ENCODE data around the gene DGCR6L.
A peak's percentile ranks its signal among the peaks of the same experiment; 100 is the strongest.
"Not testable (repeated sequence)": the region's sequence is repeated elsewhere in the genome, so short reads cannot be mapped to it uniquely, and the experiment has no call there.

The DGCR6L gene

DNA sequence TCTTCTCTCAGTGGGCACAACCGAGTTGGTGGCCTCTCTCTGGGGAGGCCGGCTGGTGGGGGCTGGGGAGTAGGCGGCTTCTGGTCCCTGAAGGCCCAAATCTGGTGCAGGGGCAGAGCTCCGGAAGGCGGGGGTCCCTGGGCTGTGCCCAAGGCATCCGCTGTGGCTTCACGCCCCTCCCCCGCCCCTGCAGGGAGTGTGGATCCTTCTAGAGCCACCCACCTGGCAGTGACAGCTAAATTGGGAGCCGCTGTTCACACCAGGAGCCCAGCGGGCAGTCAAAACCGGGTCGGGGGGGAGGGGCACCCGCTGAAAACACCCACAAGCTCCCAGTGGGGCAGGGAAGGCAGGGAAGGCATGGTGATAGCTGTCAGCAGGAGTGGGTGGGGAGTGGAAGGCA is 47.2 kb downstream of the DGCR6L start:
- DNase-seq = no peak
- TF ChIP-seq POLR2A (IDR thresholded peaks at IDR 0.05; ENCODE audit: low read length) (no peak), GATA1 (IDR thresholded peaks at IDR 0.05; ENCODE audit: low read depth, low read length) (no peak)

- DNase-seq = no peak
- TF ChIP-seq POLR2A (IDR thresholded peaks at IDR 0.05; ENCODE audit: low read length) = no peak
- TF ChIP-seq GATA1 (IDR thresholded peaks at IDR 0.05; ENCODE audit: low read depth, low read length) = no peak
Observed at GRCh38 chr22:20272174-20272573, 47.7 kb downstream of the DGCR6L start.

GRCh38 chr22:20271114-20271994 is 48.5 kb downstream of the DGCR6L start:
- no peak for TF ChIP-seq GATA1 (IDR thresholded peaks at IDR 0.05; ENCODE audit: low read depth, low read length)
- no peak for TF ChIP-seq POLR2A (IDR thresholded peaks at IDR 0.05; ENCODE audit: low read length)
- no peak for DNase-seq

GRCh38 chr22:20270190-20271113 is 49.4 kb downstream of the DGCR6L start:
- not testable (repeated sequence) for DNase-seq

DNA sequence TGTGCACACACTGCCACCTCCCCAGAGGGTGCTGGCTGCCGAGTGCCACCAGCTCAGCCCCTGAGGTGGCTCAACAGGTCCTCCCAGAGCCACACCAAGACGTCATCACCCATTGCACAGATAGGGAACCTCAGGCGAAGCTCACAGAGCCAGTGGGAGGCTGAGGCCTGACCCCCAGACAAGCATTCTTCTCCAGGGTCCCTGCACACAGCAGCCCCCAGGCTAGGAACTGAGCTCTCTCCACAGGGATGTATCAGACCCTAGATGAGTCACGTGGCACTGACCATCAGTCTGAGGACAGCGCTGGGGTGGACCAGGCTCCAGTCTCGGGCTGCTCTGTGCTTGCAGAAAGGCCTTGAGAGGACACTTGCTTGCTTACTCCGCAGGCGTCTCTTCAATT is 50.2 kb downstream of the DGCR6L start:
- DNase-seq = not testable (repeated sequence)

- DNase-seq = not testable (repeated sequence)
Observed at GRCh38 chr22:20269201-20269600, 50.7 kb downstream of the DGCR6L start.

- TF ChIP-seq GATA1 (IDR thresholded peaks at IDR 0.05; ENCODE audit: low read depth, low read length) = no peak
- no peak for TF ChIP-seq POLR2A (IDR thresholded peaks at IDR 0.05; ENCODE audit: low read length)
- DNase-seq = peak; percentile 61 to 76
Observed at GRCh38 chr22:20268279-20269012, 51.4 kb downstream of the DGCR6L start, which contains the start of gene RTN4R. RTN4R (minus strand) TSS chr22:20268318; CDS start chr22:20268092, 226 bp downstream.

GRCh38 chr22:20267441-20268278 is 52.2 kb downstream of the DGCR6L start:
- no peak for TF ChIP-seq POLR2A (IDR thresholded peaks at IDR 0.05; ENCODE audit: low read length)
- no peak for TF ChIP-seq GATA1 (IDR thresholded peaks at IDR 0.05; ENCODE audit: low read depth, low read length)
- DNase-seq = no peak

DNA sequence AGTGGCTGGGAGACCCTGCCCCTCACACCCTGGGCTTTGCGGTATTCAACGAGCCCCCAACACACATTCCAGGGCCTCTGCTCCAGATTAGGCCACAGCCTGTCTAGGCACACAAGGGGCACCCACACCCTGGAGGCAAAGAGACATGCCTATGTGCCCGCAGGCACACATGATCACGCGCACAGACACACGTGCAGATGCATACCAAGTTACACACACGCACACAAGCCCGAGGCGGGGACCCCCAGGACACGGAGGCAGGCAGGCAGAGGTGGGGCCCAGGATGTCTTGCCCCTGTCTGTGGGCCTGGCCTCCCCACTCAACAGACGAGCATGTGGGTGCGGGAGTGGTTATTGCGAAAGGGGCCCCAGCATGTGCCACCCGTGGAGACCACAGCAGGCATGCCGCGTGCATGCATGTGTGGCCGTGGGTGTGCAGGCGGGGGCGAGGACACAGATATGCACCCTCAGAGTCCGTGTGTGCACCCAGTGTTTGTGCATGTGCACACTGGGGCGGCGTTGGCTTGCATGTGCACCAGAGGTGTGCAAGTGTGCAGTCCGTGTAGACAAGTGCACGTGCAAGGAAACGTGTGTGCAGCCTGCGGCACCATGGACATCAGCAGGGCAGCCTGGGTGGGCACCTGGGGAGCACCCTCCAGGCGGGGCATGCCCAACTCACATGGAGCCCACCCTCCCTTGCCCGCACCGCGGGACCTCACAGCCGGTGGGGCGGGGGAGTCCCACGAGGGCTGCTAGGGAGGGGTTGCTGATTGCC is 53.0 kb downstream of the DGCR6L start:
- not testable (repeated sequence) for DNase-seq

DNA sequence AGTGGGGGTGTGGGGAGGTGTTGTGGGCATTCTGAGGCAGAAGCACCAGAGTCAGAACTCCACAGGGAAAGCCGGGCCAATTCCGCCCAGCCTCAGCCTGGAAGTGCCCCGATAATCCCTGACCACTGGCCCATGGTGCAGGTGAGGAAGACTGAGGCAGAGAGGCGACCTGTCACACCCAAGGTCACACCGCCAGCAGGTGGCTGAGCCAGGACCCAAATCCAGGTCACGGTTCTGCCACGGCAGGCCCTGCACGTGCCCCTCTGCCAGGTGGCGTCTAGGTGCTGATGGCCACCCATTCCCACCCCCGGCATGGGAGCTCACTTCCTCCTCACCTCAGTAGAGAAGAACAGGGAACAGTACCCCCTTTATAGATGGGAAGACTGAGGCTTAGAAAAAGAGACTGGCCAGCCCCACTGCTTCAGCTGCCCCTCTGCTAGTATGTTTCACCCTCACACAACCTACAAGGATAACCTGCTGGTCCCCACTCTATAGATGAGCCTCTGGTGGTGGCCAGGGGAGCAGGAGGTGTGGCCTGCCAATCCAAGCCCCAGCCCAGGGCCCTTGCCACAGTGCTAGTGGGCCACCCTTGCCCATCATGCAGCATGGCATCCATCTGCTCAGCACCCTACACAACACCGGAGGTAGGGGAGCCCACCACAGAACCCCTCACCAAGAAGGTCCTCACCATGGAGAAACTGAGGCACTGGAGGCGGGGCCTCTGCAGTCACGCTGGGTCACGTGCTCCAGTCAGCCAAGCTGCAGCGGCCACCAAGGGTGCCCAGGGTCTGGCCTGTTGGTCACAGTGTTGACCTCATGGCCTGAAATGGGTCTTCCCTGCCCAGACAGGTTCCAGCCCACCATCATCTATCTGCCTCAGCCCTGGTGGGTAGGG is 53.8 kb downstream of the DGCR6L start:
- DNase-seq = not testable (repeated sequence)

DNA sequence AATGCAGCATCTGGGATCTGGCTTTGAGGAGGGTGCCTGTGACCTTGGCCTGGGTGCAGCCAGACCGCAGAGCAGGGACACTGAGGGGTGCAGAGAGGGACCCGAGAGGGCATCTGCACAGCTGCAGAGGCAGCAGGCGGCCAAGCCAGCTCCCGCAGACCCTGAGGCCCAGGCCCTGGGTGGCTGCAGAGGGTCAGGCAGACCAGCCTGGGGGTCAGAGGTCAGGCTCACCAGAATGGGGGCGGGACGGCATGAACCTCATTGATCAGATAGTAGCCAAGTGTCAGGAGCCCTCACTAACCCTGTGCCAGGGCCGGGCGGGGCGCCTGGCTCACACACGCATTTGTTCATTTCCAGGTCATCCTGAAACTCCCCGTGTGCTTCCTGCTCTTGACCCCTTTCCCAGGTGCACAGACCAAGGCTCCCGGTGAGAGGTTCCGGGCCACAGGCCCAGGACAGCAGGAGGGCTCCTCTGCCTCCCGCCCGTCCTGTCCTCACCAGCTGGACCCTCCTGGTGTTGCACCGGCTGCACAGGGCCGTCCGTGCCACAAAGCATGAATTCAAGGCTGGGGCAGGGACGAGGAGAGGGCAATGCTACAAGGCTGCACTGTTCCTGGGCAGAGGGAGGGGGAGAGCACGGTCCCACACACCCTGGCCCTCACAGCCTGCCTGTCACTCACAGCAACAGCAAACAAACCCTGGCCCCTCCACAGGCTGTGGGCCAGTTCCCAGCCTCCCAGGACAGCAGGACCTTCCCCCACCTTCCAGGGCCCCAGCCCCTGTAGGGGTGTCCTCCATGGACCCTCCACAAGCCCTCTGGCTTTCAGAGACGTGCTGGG is 55.0 kb downstream of the DGCR6L start:
- TF ChIP-seq POLR2A (IDR thresholded peaks at IDR 0.05; ENCODE audit: low read length) (no peak), GATA1 (IDR thresholded peaks at IDR 0.05; ENCODE audit: low read depth, low read length) (no peak)

More for the DNA sequence above, 55.0 kb downstream of the DGCR6L start:
- no peak for DNase-seq

All from erythroblast (primary cell).